Chondrocyte (in vitro differentiated cells): ENCODE measurements around the gene C1QL4. TPM values are rescaled to one million over a fixed set of nuclear protein-coding genes. Genes with fewer than 3 reads are reported as not detected.

Source experiments
- DNase-seq: peaks from one replicate; pipeline ENCODE4 v3.0.0; 2021; ENCODE audit warnings: mixed read lengths, low spot score
- H3K27ac Mint-ChIP-seq: one replicate; pipeline ENCODE4 v1.8.0; 2021; ENCODE audit warnings: mild to moderate bottlenecking, moderate library complexity, mixed read lengths; ENCODE audit not compliant: unreplicated experiment
- H3K27me3 Mint-ChIP-seq: 2 replicates; pipeline ENCODE4 v1.8.0; 2021; ENCODE audit warnings: low read depth, mixed read lengths
- H3K36me3 Mint-ChIP-seq: 2 replicates; pipeline ENCODE4 v1.8.0; 2021; ENCODE audit warnings: low read depth, mixed read lengths
- H3K4me1 Mint-ChIP-seq: 2 replicates; pipeline ENCODE4 v1.8.0; 2021; ENCODE audit warnings: low read depth, mild to moderate bottlenecking, mixed read lengths
- H3K4me3 Mint-ChIP-seq: one replicate; pipeline ENCODE4 v1.8.0; 2021; ENCODE audit warnings: mild to moderate bottlenecking, moderate library complexity, mixed read lengths; ENCODE audit not compliant: unreplicated experiment
- H3K9me3 Mint-ChIP-seq: 2 replicates; pipeline ENCODE4 v1.8.0; 2021; ENCODE audit warnings: low read depth, mixed read lengths
- CTCF ChIP-seq: fragments of 200-600 bp; sonication (generic); IDR thresholded peaks from 2 replicates; pipeline ENCODE4 v1.5.0; 2021; ENCODE audit warnings: antibody characterized with exemption, mild to moderate bottlenecking, moderate library complexity
- total RNA-seq: library from RNA; stranded (reverse); gene quantifications from 3 replicates; pipeline ENCODE4 v1.2.1, GENCODE V29; 2021

C1QL4 gene
- total RNA-seq, 1 donor from 2014 or later = 0.60 TPM

GRCh38 chr12:49347311-49348193 is 10.6 kb upstream of the C1QL4 start:
- peak; percentile 99 for TF ChIP-seq CTCF
- peaks cover 31% of the 10 kb centered on the region for H3K4me1 Mint-ChIP-seq
- H3K9me3 Mint-ChIP-seq = no peaks in the 10 kb centered on the region
- H3K4me3 Mint-ChIP-seq = peak overlapping the region; percentile 65
- H3K36me3 Mint-ChIP-seq = no peaks in the 10 kb centered on the region
- H3K27ac Mint-ChIP-seq = no peak overlapping the region
- no peak for DNase-seq
- H3K27me3 Mint-ChIP-seq = peaks cover 17% of the 10 kb centered on the region

DNA sequence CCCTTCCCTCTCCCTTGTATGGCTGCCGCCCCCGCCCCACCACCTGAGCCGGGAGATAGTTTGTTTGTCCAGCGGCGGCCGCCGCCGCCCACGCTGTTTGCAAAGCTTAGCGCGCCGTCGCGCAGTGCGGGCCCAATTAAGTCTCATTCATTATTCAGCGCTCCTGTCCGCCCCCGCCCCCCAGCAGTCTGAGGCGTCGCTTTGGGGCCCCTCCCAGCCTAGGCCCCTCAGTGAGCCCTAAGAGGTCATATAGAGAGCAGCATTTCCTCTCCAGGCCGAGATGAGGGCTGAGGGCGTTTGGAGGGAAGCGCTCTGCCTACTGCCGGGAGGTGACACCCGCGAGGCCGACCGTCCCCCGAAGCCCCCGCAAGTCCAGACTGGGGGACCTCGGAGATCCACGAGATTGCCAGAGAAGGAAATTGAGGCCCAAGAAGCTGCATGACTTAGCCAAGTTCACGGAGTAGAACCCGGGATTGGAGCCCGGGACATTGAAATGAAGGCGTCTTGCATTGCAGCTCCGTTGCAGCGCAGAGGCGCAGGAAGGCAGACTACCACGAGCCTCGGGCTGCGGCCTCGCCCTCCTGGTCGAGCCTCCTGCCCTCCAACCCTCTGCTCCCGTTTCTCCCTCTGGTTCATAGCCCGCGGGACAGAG is 9.8 kb upstream of the C1QL4 start, which contains the start of gene DNAJC22:
TSS of gene DNAJC22 (plus strand) at position 230 of the 652 bp plus-strand sequence. CDS start 1,985 bp downstream, outside the sequence.
- DNase-seq = no peak
- H3K27me3 Mint-ChIP-seq = peaks cover 17% of the 10 kb centered on the region
- H3K4me3 Mint-ChIP-seq = peak within 1 kb of the TSS; percentile 65

GRCh38 chr12:49345825-49346658 is 9.1 kb upstream of the C1QL4 start:
- peaks cover 32% of the 10 kb centered on the region for H3K4me1 Mint-ChIP-seq
- H3K4me3 Mint-ChIP-seq = peak overlapping the region; percentile 65
- no peak overlapping the region for H3K27ac Mint-ChIP-seq
- H3K36me3 Mint-ChIP-seq = no peaks in the 10 kb centered on the region
- H3K9me3 Mint-ChIP-seq = no peaks in the 10 kb centered on the region
- H3K27me3 Mint-ChIP-seq = peaks cover 17% of the 10 kb centered on the region
- DNase-seq = no peak
- no peak for TF ChIP-seq CTCF

More for the DNA sequence above, 9.8 kb upstream of the C1QL4 start, which contains the start of gene DNAJC22:
- Mint-ChIP-seq H3K27ac (no peak within 1 kb of the TSS), H3K9me3 (no peaks in the 10 kb centered on the region), H3K36me3 (no peaks in the 10 kb centered on the region), H3K4me1 (peaks cover 32% of the 10 kb centered on the region)
- TF ChIP-seq CTCF = no peak

- H3K27me3 Mint-ChIP-seq = peaks cover 17% of the 10 kb centered on the region
- no peak for DNase-seq
- peak overlapping the region; percentile 65 for H3K4me3 Mint-ChIP-seq
- no peak overlapping the region for H3K27ac Mint-ChIP-seq
- peaks cover 32% of the 10 kb centered on the region for H3K4me1 Mint-ChIP-seq
- H3K9me3 Mint-ChIP-seq = no peaks in the 10 kb centered on the region
- TF ChIP-seq CTCF = peak; percentile 8
- H3K36me3 Mint-ChIP-seq = no peaks in the 10 kb centered on the region
These were observed 8.2 kb upstream of the C1QL4 start for GRCh38 chr12:49345051-49345824.
